Prostate gland (tissue), 2 donors: ENCODE results near the gene PRKD2. TPM values are rescaled to one million over a fixed set of nuclear protein-coding genes. Genes with fewer than 3 reads are reported as not detected.

Experiments used
- DNase-seq: peaks from one replicate; pipeline ENCODE4 v3.0.0-alpha.2; 2019; ENCODE audit warnings: low spot score
- H3K27ac ChIP-seq, 2 donors: fragments of 200-600 bp; sonication (generic); 2 replicates each; pipeline ENCODE4 v1.5.1; 2017 to 2019
- H3K27me3 ChIP-seq: fragments of 200-600 bp; sonication (generic); replicated peaks from 2 replicates; pipeline ENCODE4 v1.5.1; 2019; ENCODE audit not compliant: insufficient read depth
- H3K36me3 ChIP-seq, 2 donors: fragments of 200-600 bp; sonication (generic); 1 replicate in 1 of 2; 2 replicates in 1 of 2; pipeline versions ENCODE4 v1.5.1 to v1.8.1; 2017 to 2019
- H3K4me1 ChIP-seq: fragments of 200-600 bp; sonication (generic); replicated peaks from 2 replicates; pipeline ENCODE4 v1.5.1; 2019
- H3K4me3 ChIP-seq, 2 donors: fragments of 200-600 bp; sonication (generic); 2 replicates each; pipeline ENCODE4 v1.5.1; 2017 to 2019
- H3K9me3 ChIP-seq: fragments of 200-600 bp; sonication (generic); 2 replicates; pipeline ENCODE4 v1.5.1; 2017
- CTCF ChIP-seq, 4 experiments: fragments of 200-600 bp in 2 of 4; fragments of 450-650 bp in 2 of 4; sonication (generic) in 2 of 4; IDR thresholded peaks; 1 replicate in 3 of 4; 2 replicates in 1 of 4; pipeline ENCODE4 v1.5.1; 2016 to 2019; ENCODE audit warnings: antibody characterized with exemption in 4 of 4, mild to moderate bottlenecking in 2 of 4, moderate library complexity in 2 of 4
- POLR2A ChIP-seq: fragments of 450-650 bp; IDR thresholded peaks from one replicate; pipeline ENCODE4 v1.6.1; 2016; ENCODE audit warnings: antibody characterized with exemption, mild to moderate bottlenecking
- POLR2AphosphoS5 ChIP-seq: sonication (generic); formaldehyde crosslinking; IDR thresholded peaks from one replicate; pipeline ENCODE4 v1.6.1; 2017; ENCODE audit warnings: antibody characterized with exemption
- WGBS: methylation state at CpG from one replicate; pipeline ENCODE4 v1.1.5; 2018; 5-methylcytosine and 5-hydroxymethylcytosine counted together
- intact Hi-C: fragments of 100-400 bp; cut with DNase I; formaldehyde crosslinking; loops from one replicate; pipeline ENCODE4 v1.14.2; 2022
- total RNA-seq, 2 donors: library from RNA; depleted of rRNA; stranded (reverse); fragments of >200 nt; gene quantifications; one replicate each; pipeline ENCODE4 v1.1.0, GENCODE V29; 2016

PRKD2 gene
- total RNA-seq, 2 donors from 2014 or later, result 38.9 to 41.8 TPM

- 84% methylated on average over 14 of the region's 17 CpGs for WGBS
- Histone ChIP-seq H3K36me3 (peaks cover 18 to 41% of the 10 kb centered on the region in 2 donors), H3K4me1 (no peaks in the 10 kb centered on the region), H3K4me3 (no peak overlapping the region), H3K27ac (no peak overlapping the region), H3K27me3 (no peaks in the 10 kb centered on the region), H3K9me3 (no peaks in the 10 kb centered on the region)
- no peak for DNase-seq
- no peak for TF ChIP-seq POLR2A
- TF ChIP-seq POLR2AphosphoS5, result no peak
- TF ChIP-seq CTCF (IDR thresholded peaks at IDR 0.05), result no peak
- intact Hi-C loops, result no loop called here
These were observed 5.1 kb upstream of the PRKD2 start for GRCh38 chr19:46722004-46722380.

- H3K4me1 ChIP-seq, result no peaks in the 10 kb centered on the region
- H3K9me3 ChIP-seq, result no peaks in the 10 kb centered on the region
- no peaks in the 10 kb centered on the region for H3K27me3 ChIP-seq
- DNase-seq, result no peak
- peaks cover 18 to 35% of the 10 kb centered on the region in 2 donors for H3K36me3 ChIP-seq
- 80% methylated on average over 12 of the region's 16 CpGs for WGBS
- TF ChIP-seq CTCF (IDR thresholded peaks at IDR 0.05), result no peak
- no peak for TF ChIP-seq POLR2A
- no peak for TF ChIP-seq POLR2AphosphoS5
- intact Hi-C loops, result no loop called here
- H3K4me3 ChIP-seq, result no peak overlapping the region
- peak overlapping the region in 1 of 2 donors; percentile 9 for H3K27ac ChIP-seq
These were observed 4.5 kb upstream of the PRKD2 start for GRCh38 chr19:46721269-46722003.

- no peaks in the 10 kb centered on the region for H3K9me3 ChIP-seq
- 87% methylated on average over 22 of the region's 22 CpGs for WGBS
- H3K4me3 ChIP-seq, result no peak overlapping the region
- DNase-seq, result no peak
- no peak for TF ChIP-seq POLR2A
- TF ChIP-seq CTCF (IDR thresholded peaks at IDR 0.05), result no peak
- TF ChIP-seq POLR2AphosphoS5, result no peak
- H3K27me3 ChIP-seq, result no peaks in the 10 kb centered on the region
- peak overlapping the region in 1 of 2 donors; percentile 9 for H3K27ac ChIP-seq
- intact Hi-C loops, result no loop called here
- peaks cover 18 to 28% of the 10 kb centered on the region in 2 donors for H3K36me3 ChIP-seq
- no peaks in the 10 kb centered on the region for H3K4me1 ChIP-seq
These were observed 3.8 kb upstream of the PRKD2 start for GRCh38 chr19:46720503-46721239.

GRCh38 chr19:46719629-46720502, 3.0 kb upstream of the PRKD2 start:
- WGBS, result 73% methylated on average over 25 of the region's 25 CpGs
- no peaks in the 10 kb centered on the region for H3K27me3 ChIP-seq
- no peak overlapping the region for H3K27ac ChIP-seq
- intact Hi-C loops, result no loop called here
- peaks cover 12 to 19% of the 10 kb centered on the region in 2 donors for H3K36me3 ChIP-seq
- DNase-seq, result no peak
- no peaks in the 10 kb centered on the region for H3K9me3 ChIP-seq
- TF ChIP-seq POLR2AphosphoS5, result no peak
- TF ChIP-seq CTCF (IDR thresholded peaks at IDR 0.05), result no peak
- TF ChIP-seq POLR2A, result no peak
- H3K4me3 ChIP-seq, result no peak overlapping the region
- H3K4me1 ChIP-seq, result no peaks in the 10 kb centered on the region
